Measurements from ENCODE around the gene ARL3. TPM values are rescaled to one million over a fixed set of nuclear protein-coding genes. Genes with fewer than 3 reads are reported as not detected.

ARL3 gene
- total RNA-seq, 1 experiment from 2014 or later: 13.3 TPM

- DNase-seq (ENCODE audit: low read depth, low spot score) (no peak), ATAC-seq (no peak)
- H3K27ac ChIP-seq (ENCODE audit: low read depth, low read length): no peak overlapping the region
- no peaks in the 10 kb centered on the region for H3K9me2 ChIP-seq (ENCODE audit: insufficient read depth)
- ChIA-PET CTCF (interaction anchor here (0.7 to 3.5 kb wide), 9 partner anchors 8 to 224 kb away, joined by 3 to 40 read pairs (median 6); partner anchors contain the start of genes ACTR1A, ARL3, SFXN2 and SUFU), RAD21 (ENCODE audit: low non-redundant PET in 1 of 2, low total read pairs in 2 of 2, uncharacterized antibody in 2 of 2, unreplicated experiment in 2 of 2) (no interaction called here), POLR2A (interaction anchor here (1.8 kb wide), 1 partner anchor 37 kb away, joined by 5 read pairs; the partner anchor contains the start of genes ARL3 and SFXN2)
- H3K4me3 ChIP-seq (replicated peaks in 1 of 2; ENCODE audit: low read depth in 1 of 2, low read length in 2 of 2): no peak overlapping the region
- BruUV-seq (replicated peaks): no TSS peak
- no peaks in the 10 kb centered on the region for H4K20me1 ChIP-seq (ENCODE audit: insufficient read depth)
- H3K9me3 ChIP-seq (ENCODE audit: control insufficient read depth in 1 of 2, insufficient read depth in 1 of 2, low read depth in 1 of 2, low read length in 2 of 2): no peaks in the 10 kb centered on the region
- TF ChIP-seq EZH2phosphoT487 (IDR thresholded peaks at IDR 0.05; ENCODE audit: borderline replicate concordance) (no peak), EGR1 (IDR thresholded peaks at IDR 0.05; ENCODE audit: low read depth) (no peak), ELF1 (IDR thresholded peaks at IDR 0.05; ENCODE audit: borderline replicate concordance, low read depth) (no peak), EZH2 (IDR thresholded peaks at IDR 0.05) (no peak), ZFX (IDR thresholded peaks at IDR 0.05) (no peak), FOSL1 (IDR thresholded peaks at IDR 0.05; ENCODE audit: low read depth) (no peak), CBX3 (IDR thresholded peaks at IDR 0.05; ENCODE audit: low read depth) (no peak), ZNF274 (IDR thresholded peaks at IDR 0.05; ENCODE audit: low read depth, low read length) (no peak), SP1 (IDR thresholded peaks at IDR 0.05; ENCODE audit: low read depth) (no peak), YY1 (IDR thresholded peaks at IDR 0.05; ENCODE audit: extremely low read depth, insufficient replicate concordance, low read depth, low read length) (no peak), ZBTB33 (IDR thresholded peaks at IDR 0.05; ENCODE audit: extremely low read depth, insufficient replicate concordance, low read length) (no peak), CTCF (IDR thresholded peaks at IDR 0.05 in 2 of 3, conservative IDR thresholded peaks at IDR 0.05 in 1 of 3; ENCODE audit: borderline replicate concordance in 1 of 3, insufficient read depth in 1 of 3, low read depth in 2 of 3, low read length in 2 of 3) (no peak), JUND (IDR thresholded peaks at IDR 0.05) (no peak), SRF (IDR thresholded peaks at IDR 0.05; ENCODE audit: low read depth) (no peak), CEBPB (IDR thresholded peaks at IDR 0.05; ENCODE audit: low read depth) (no peak), ATF3 (IDR thresholded peaks at IDR 0.05) (no peak), SIN3A (IDR thresholded peaks at IDR 0.05; ENCODE audit: low read depth) (no peak), POLR2AphosphoS5 (IDR thresholded peaks at IDR 0.05; ENCODE audit: low read depth, low read length) (no peak), MAX (IDR thresholded peaks at IDR 0.05) (no peak), TCF7L2 (IDR thresholded peaks at IDR 0.05; ENCODE audit: borderline replicate concordance, extremely low read depth, insufficient read depth, insufficient read length) (no peak)
- no peaks in the 10 kb centered on the region for H3K27me3 ChIP-seq (ENCODE audit: insufficient read depth, low read length)
- H3K4me1 ChIP-seq (ENCODE audit: control insufficient read depth in 1 of 2, insufficient read depth in 2 of 2, low read length in 2 of 2): peaks cover 5 to 10% of the 10 kb centered on the region in 2 experiments; a peak in 3 of 4 replicates
- H2AFZ ChIP-seq (ENCODE audit: low read depth, low read length, poor library complexity, severe bottlenecking): no peak overlapping the region
- no peaks in the 10 kb centered on the region for H3K79me2 ChIP-seq (ENCODE audit: insufficient read depth, low read length)
- intact Hi-C loops (cut with micrococcal nuclease): no loop called here
- H3K9ac ChIP-seq (ENCODE audit: low read length): no peak overlapping the region
- H3K4me2 ChIP-seq (ENCODE audit: low read length): no peak overlapping the region
- no peaks in the 10 kb centered on the region; a peak in 1 of 4 replicates for H3K36me3 ChIP-seq (ENCODE audit: control insufficient read depth in 1 of 2, insufficient read depth in 2 of 2, low read length in 2 of 2)
Measured at GRCh38 chr10:102677331-102678067, 36.7 kb downstream of the ARL3 start.

All from HCT116 (cell line).